ENCODE data around the gene PSMC2.

The PSMC2 gene

DNA sequence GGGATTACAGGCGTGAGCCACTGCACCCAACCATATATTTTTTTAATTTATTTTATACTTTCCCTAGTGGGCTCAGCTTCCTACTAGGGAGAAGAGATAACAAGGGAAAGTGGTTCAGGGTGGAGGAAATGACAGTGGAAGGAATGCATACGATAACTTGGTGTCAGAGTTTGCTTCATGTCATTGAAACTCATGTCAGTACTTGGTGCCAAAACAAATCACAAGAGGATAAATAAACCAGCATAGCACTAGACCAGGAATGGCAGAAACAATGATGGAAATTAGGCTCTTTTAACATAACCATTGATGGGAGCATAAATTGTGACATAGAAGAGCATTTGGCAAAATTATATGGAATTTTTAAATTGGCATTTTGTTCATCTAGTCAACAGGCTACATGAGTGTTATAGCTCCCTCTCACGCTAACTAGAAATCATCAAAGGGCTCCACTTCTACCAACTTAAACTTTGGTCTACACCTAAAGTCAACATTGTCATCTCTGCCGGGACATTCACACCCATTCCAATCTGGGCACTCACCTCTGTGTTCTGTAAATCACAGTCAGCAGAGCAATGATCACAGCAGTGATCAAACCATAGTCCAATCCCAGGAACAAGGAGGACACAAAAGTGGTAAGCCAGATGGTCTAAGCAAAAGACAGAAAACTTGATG lies 41.2 kb downstream of the PSMC2 start:
- H3K27me3 Mint-ChIP-seq (ENCODE audit: low read depth), result peaks cover 3% of the 10 kb centered on the region
- H3K4me3 Mint-ChIP-seq, result no peak overlapping the region
- TF ChIP-seq, protein P1, sequence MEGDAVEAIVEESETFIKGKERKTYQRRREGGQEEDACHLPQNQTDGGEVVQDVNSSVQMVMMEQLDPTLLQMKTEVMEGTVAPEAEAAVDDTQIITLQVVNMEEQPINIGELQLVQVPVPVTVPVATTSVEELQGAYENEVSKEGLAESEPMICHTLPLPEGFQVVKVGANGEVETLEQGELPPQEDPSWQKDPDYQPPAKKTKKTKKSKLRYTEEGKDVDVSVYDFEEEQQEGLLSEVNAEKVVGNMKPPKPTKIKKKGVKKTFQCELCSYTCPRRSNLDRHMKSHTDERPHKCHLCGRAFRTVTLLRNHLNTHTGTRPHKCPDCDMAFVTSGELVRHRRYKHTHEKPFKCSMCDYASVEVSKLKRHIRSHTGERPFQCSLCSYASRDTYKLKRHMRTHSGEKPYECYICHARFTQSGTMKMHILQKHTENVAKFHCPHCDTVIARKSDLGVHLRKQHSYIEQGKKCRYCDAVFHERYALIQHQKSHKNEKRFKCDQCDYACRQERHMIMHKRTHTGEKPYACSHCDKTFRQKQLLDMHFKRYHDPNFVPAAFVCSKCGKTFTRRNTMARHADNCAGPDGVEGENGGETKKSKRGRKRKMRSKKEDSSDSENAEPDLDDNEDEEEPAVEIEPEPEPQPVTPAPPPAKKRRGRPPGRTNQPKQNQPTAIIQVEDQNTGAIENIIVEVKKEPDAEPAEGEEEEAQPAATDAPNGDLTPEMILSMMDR (IDR thresholded peaks at IDR 0.05; ENCODE audit: unreplicated experiment in 3 of 3), result no peak
- H3K4me1 Mint-ChIP-seq, result no peaks in the 10 kb centered on the region
- no peaks in the 10 kb centered on the region for H3K36me3 Mint-ChIP-seq (ENCODE audit: low read depth)
- no peaks in the 10 kb centered on the region for H3K9me3 Mint-ChIP-seq
- no peak overlapping the region for H3K27ac Mint-ChIP-seq

DNA sequence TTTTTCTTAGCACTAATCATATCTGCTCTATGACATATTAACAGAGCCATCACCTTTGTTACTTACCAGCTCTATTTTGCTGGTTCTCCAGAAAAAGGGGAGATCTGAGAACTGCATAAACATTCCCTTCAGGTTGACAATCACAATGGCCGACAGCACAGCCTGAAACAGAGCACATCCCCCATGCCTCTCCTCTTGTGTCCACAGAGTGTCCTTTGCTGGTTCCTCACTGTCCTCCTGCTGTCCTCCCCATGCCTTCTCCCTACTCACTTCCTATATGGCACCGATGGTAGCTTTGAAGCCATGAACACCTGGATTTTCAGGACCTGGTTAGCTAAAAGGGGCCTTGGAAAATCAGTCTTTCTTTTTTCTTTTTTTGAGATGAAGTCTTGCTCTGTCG lies 41.8 kb downstream of the PSMC2 start:
- H3K4me3 Mint-ChIP-seq, result no peak overlapping the region
- peaks cover 3% of the 10 kb centered on the region for H3K27me3 Mint-ChIP-seq (ENCODE audit: low read depth)
- no peaks in the 10 kb centered on the region for H3K4me1 Mint-ChIP-seq
- no peak overlapping the region for H3K27ac Mint-ChIP-seq
- TF ChIP-seq, protein P1 (IDR thresholded peaks at IDR 0.05; ENCODE audit: unreplicated experiment in 3 of 3), result no peak
- no peaks in the 10 kb centered on the region for H3K36me3 Mint-ChIP-seq (ENCODE audit: low read depth)
- no peaks in the 10 kb centered on the region for H3K9me3 Mint-ChIP-seq

DNA sequence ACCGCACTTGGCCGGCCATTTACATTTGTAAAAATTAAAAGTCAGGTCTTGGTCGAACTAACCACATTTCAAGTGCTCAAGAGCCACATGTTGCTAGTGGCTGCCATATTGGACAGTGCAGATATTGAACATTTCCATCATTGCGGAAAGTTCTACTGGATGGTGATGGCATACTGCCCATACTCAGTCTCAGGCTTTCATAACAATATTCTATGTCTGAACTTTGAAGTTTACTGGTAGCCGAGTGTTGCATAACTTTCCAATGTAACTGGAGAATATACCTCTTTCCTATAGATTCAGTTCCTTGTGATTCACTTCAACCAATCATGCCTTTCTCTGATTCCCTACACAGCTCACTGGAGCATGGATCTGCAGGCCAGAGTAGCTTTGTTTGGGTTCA lies 43.7 kb downstream of the PSMC2 start:
- Mint-ChIP-seq H3K4me3 (no peak overlapping the region), H3K27me3 (ENCODE audit: low read depth) (peaks cover 3% of the 10 kb centered on the region), H3K4me1 (no peaks in the 10 kb centered on the region), H3K27ac (no peak overlapping the region), H3K36me3 (ENCODE audit: low read depth) (no peaks in the 10 kb centered on the region), H3K9me3 (no peaks in the 10 kb centered on the region)
- TF ChIP-seq, protein P1 (IDR thresholded peaks at IDR 0.05; ENCODE audit: unreplicated experiment in 3 of 3), result no peak

DNA sequence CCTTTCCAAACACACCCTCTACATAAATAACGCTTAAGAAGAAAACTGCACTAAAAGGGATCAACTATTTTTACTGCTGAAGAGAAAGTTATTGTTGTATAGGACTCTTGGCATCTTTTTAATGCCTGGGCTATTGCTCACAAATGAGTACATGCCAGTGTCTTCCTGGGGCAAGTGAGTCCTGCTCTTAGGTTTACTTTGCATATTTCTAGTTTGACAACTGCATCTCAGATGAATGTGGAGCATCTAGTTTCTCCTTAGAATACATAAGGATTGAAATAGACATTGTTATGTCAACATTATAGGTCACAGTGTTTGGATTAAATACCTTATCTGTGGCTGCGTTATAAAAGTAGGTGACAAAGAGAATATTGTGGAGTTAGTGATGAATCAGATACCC lies 44.5 kb downstream of the PSMC2 start:
- TF ChIP-seq, protein P1 (IDR thresholded peaks at IDR 0.05; ENCODE audit: unreplicated experiment in 3 of 3), result no peak
- H3K27me3 Mint-ChIP-seq (ENCODE audit: low read depth), result peaks cover 3% of the 10 kb centered on the region
- no peak overlapping the region for H3K4me3 Mint-ChIP-seq
- H3K4me1 Mint-ChIP-seq, result no peaks in the 10 kb centered on the region
- no peak overlapping the region for H3K27ac Mint-ChIP-seq
- H3K9me3 Mint-ChIP-seq, result no peaks in the 10 kb centered on the region
- H3K36me3 Mint-ChIP-seq (ENCODE audit: low read depth), result no peaks in the 10 kb centered on the region

DNA sequence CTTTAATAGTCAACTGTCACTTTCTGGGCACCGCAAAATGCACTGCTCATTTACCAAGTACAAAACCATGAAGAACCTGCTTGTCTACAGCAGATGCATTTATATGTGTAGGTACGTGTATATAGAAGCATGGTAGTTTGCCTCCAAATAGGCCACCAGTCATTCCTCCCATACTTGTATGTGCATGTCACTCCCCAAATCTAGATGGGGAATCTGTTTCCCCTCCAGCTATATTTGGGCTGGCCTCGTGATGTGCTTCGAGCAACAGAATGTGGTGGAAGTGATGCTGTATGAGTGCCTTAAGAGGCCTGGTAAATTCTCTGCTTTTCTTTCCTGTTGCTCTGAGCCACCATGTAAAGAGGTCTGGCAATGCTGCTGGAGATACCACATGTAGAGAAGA lies 47.1 kb downstream of the PSMC2 start:
- TF ChIP-seq, protein P1 (IDR thresholded peaks at IDR 0.05; ENCODE audit: unreplicated experiment in 3 of 3), result no peak
- H3K27ac Mint-ChIP-seq, result no peak overlapping the region
- H3K36me3 Mint-ChIP-seq (ENCODE audit: low read depth), result no peaks in the 10 kb centered on the region
- no peak overlapping the region for H3K4me3 Mint-ChIP-seq
- no peaks in the 10 kb centered on the region for H3K4me1 Mint-ChIP-seq
- no peaks in the 10 kb centered on the region for H3K9me3 Mint-ChIP-seq
- peaks cover 3% of the 10 kb centered on the region for H3K27me3 Mint-ChIP-seq (ENCODE audit: low read depth)

DNA sequence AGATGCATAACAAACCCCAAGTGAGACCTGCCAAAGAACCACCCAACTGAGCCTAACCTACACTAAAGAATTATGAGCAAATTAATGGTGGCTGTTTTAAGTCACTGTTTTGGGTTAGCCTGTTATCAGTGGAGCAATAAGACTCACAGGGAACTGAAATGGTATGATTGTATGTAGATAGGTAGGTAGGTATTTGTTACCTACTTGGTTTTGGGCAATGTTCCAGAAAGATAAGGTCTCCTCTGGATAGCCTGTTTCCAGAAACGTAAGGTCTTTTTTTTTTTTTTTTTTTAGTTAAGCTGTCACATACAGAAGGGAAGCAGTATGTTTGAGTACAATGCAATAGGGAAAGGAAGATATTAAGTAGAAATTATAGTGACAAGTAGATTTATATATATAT lies 47.6 kb downstream of the PSMC2 start:
- Mint-ChIP-seq H3K27me3 (ENCODE audit: low read depth) (peaks cover 3% of the 10 kb centered on the region), H3K9me3 (no peaks in the 10 kb centered on the region), H3K27ac (no peak overlapping the region), H3K4me1 (no peaks in the 10 kb centered on the region), H3K4me3 (no peak overlapping the region), H3K36me3 (ENCODE audit: low read depth) (no peaks in the 10 kb centered on the region)
- TF ChIP-seq, protein P1 (IDR thresholded peaks at IDR 0.05; ENCODE audit: unreplicated experiment in 3 of 3), result no peak

All from nephron (organoid).